ENCODE results near the gene SLX4IP. TPM values are rescaled to one million over a fixed set of nuclear protein-coding genes. Genes with fewer than 3 reads are reported as not detected.

SLX4IP gene
- total and polyA plus RNA-seq, 7 donors: 0.20 to 1.9 (median 0.86) TPM

DNA sequence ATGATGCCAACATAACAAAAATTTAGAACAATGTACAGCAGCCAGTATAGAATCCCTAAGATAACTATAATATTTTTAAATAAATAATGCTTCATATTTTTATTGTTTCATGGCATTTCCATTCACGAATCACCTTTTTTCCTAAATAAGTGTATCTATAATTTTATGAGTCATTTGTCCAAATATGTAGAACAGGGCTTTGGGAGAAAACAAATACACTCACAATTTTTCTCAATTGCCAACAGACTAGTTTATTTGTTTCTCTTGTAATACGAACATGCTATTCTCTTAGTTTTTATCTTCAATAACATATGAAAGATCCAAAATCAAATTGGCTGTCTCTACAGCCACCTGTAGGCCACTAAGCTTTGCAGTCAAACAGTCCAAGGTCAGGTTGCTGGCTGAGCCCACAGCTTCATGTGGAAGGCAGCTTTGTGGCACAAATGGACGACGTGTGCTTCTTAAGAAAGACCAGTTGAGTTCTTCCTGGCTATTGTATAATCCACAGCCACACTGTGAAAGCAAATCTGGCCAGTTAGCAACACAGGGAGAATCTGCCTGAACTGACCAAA, 30.1 kb upstream of the SLX4IP start:
- no peak overlapping the region for H3K4me3 ChIP-seq
- TF ChIP-seq, protein P1, sequence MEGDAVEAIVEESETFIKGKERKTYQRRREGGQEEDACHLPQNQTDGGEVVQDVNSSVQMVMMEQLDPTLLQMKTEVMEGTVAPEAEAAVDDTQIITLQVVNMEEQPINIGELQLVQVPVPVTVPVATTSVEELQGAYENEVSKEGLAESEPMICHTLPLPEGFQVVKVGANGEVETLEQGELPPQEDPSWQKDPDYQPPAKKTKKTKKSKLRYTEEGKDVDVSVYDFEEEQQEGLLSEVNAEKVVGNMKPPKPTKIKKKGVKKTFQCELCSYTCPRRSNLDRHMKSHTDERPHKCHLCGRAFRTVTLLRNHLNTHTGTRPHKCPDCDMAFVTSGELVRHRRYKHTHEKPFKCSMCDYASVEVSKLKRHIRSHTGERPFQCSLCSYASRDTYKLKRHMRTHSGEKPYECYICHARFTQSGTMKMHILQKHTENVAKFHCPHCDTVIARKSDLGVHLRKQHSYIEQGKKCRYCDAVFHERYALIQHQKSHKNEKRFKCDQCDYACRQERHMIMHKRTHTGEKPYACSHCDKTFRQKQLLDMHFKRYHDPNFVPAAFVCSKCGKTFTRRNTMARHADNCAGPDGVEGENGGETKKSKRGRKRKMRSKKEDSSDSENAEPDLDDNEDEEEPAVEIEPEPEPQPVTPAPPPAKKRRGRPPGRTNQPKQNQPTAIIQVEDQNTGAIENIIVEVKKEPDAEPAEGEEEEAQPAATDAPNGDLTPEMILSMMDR (IDR thresholded peaks at IDR 0.05): no peak
- H3K36me3 ChIP-seq (ENCODE audit: insufficient read depth in 1 of 2, low read depth in 1 of 2): peaks cover 0 to 40% of the 10 kb centered on the region in 2 donors
- H3K27me3 ChIP-seq (ENCODE audit: insufficient read depth in 3 of 3, low read length in 2 of 3): no peaks in the 10 kb centered on the region
- H3K4me1 ChIP-seq: no peaks in the 10 kb centered on the region
- no peaks in the 10 kb centered on the region for H3K9me3 ChIP-seq
- WGBS, 3 donors: 75 to 76% (median 76%) methylated on average over 4 of the region's 4 CpGs
- no peak for ATAC-seq
- intact Hi-C loops (cut with DNase I): no loop called here
- no peak for DNase-seq
- H3K27ac ChIP-seq: no peak overlapping the region

GRCh38 chr20:10408108-10408813, 26.8 kb upstream of the SLX4IP start:
- intact Hi-C loops (cut with DNase I): no loop called here
- H3K4me1 ChIP-seq: no peaks in the 10 kb centered on the region
- H3K27ac ChIP-seq: no peak overlapping the region
- no peaks in the 10 kb centered on the region for H3K9me3 ChIP-seq
- peaks cover 3 to 55% of the 10 kb centered on the region in 2 donors for H3K36me3 ChIP-seq (ENCODE audit: insufficient read depth in 1 of 2, low read depth in 1 of 2)
- TF ChIP-seq, protein P1 (IDR thresholded peaks at IDR 0.05): no peak
- no peak overlapping the region for H3K4me3 ChIP-seq
- no peak for DNase-seq
- 96% methylated on average over 2 of the region's 2 CpGs for WGBS, 3 donors
- no peak for ATAC-seq
- no peaks in the 10 kb centered on the region for H3K27me3 ChIP-seq (ENCODE audit: insufficient read depth in 3 of 3, low read length in 2 of 3)

- peaks cover 3 to 34% of the 10 kb centered on the region in 2 donors for H3K36me3 ChIP-seq (ENCODE audit: insufficient read depth in 1 of 2, low read depth in 1 of 2)
- DNase-seq (no peak), ATAC-seq (no peak)
- H3K9me3 ChIP-seq: no peaks in the 10 kb centered on the region
- H3K4me1 ChIP-seq: peaks cover 2% of the 10 kb centered on the region
- no peak overlapping the region for H3K4me3 ChIP-seq
- 93 to 97% (median 96%) methylated on average over 1 of the region's 1 CpG for WGBS, 3 donors
- no peak overlapping the region for H3K27ac ChIP-seq
- no peaks in the 10 kb centered on the region for H3K27me3 ChIP-seq (ENCODE audit: insufficient read depth in 3 of 3, low read length in 2 of 3)
- TF ChIP-seq, protein P1 (IDR thresholded peaks at IDR 0.05): no peak
- intact Hi-C loops (cut with DNase I): loop anchor here in 1 of 2 donors (10.0 kb wide), 1 partner anchor 63 kb away; no protein-coding TSS in a partner anchor
These were observed 23.4 kb upstream of the SLX4IP start for GRCh38 chr20:10411673-10412072.

GRCh38 chr20:10412591-10413408, 22.3 kb upstream of the SLX4IP start:
- H3K4me3 ChIP-seq: no peak overlapping the region
- H3K36me3 ChIP-seq (ENCODE audit: insufficient read depth in 1 of 2, low read depth in 1 of 2): peaks cover 3 to 29% of the 10 kb centered on the region in 2 donors
- H3K4me1 ChIP-seq: peaks cover 4% of the 10 kb centered on the region
- DNase-seq (no peak), ATAC-seq (no peak)
- no peaks in the 10 kb centered on the region for H3K27me3 ChIP-seq (ENCODE audit: insufficient read depth in 3 of 3, low read length in 2 of 3)
- TF ChIP-seq, protein P1 (IDR thresholded peaks at IDR 0.05): no peak
- no peak overlapping the region for H3K27ac ChIP-seq
- intact Hi-C loops (cut with DNase I): loop anchor here in 1 of 2 donors (10.0 kb wide), 1 partner anchor 62 kb away; no protein-coding TSS in a partner anchor
- WGBS, 3 donors: 77 to 85% (median 83%) methylated on average over 5 of the region's 5 CpGs
- H3K9me3 ChIP-seq: no peaks in the 10 kb centered on the region
